Endothelial cell of umbilical vein (primary cell): ENCODE data around the gene MFSD6. TPM values are rescaled to one million over a fixed set of nuclear protein-coding genes. Genes with fewer than 3 reads are reported as not detected.

Experiments
- BruUV-seq: library from RNA; stranded (reverse); fragments of 400-500 nt; replicated peaks from 2 replicates; lab custom pipeline; 2021; lab: Mats Ljungman, UMichigan
- CTCF ChIA-PET: fragments of 300-600, 350-600 bp; sonication (Branson Sonifier 250); formaldehyde crosslinking; loops from one replicate; lab custom pipeline; 2021; ENCODE audit warnings: antibody characterized with exemption, inconsistent platforms; lab: Charles Lee
- POLR2A ChIA-PET: fragments of 300-600, 350-600 bp; sonication (Branson Sonifier 250); formaldehyde crosslinking; loops from one replicate; lab custom pipeline; 2021; ENCODE audit warnings: antibody characterized with exemption, inconsistent platforms; lab: Charles Lee
- DNase-seq: peaks from one replicate; pipeline ENCODE4 v3.0.0-alpha.2; 2011; ENCODE audit warnings: low read depth, low spot score
- FAIRE-seq: peaks from 2 replicates; lab custom pipeline; 2011; peaks lifted over from hg19 to GRCh38; lab: Jason Lieb, UNC
- H2AFZ ChIP-seq: 2 replicates; pipeline ENCODE4 v1.6.0; 2012; ENCODE audit warnings: low read depth, low read length, control low read depth, inconsistent platforms
- H3K27ac ChIP-seq: 2 replicates; pipeline ENCODE4 v1.5.1; 2011; ENCODE audit warnings: low read depth, mild to moderate bottlenecking, control low read depth, low read length, moderate library complexity; ENCODE audit not compliant: insufficient read depth
- H3K27me3 ChIP-seq, 2 experiments: 2 replicates each; pipeline versions ENCODE4 v1.6.0 to v1.6.1; 2011; ENCODE audit warnings: low read length in 2 of 2, mixed read lengths in 1 of 2; ENCODE audit not compliant: control insufficient read depth in 2 of 2, insufficient read depth in 2 of 2
- H3K36me3 ChIP-seq, 2 experiments: 2 replicates in 1 of 2; 3 replicates in 1 of 2; pipeline ENCODE4 v1.5.1; 2011; ENCODE audit warnings: low read length in 2 of 2, mild to moderate bottlenecking in 1 of 2, moderate library complexity in 1 of 2; ENCODE audit not compliant: control insufficient read depth in 2 of 2, insufficient read depth in 2 of 2; ENCODE audit errors: extremely low read depth in 1 of 2
- H3K4me1 ChIP-seq: 3 replicates; pipeline ENCODE4 v1.5.1; 2011; ENCODE audit warnings: mild to moderate bottlenecking, low read length; ENCODE audit not compliant: control insufficient read depth, insufficient read depth; ENCODE audit errors: extremely low read depth
- H3K4me2 ChIP-seq: 2 replicates; pipeline ENCODE4 v1.6.1; 2011; ENCODE audit warnings: low read length, control low read depth, mixed read lengths; ENCODE audit not compliant: insufficient read depth
- H3K4me3 ChIP-seq, 3 experiments: fragments of 200-600 bp in 1 of 3; sonication (generic), shearing (Covaris generic) in 1 of 3; replicated peaks in 1 of 3; 2 replicates each; pipeline ENCODE4 v1.5.1; 2011 to 2016; ENCODE audit warnings: control low read depth in 3 of 3, low read length in 3 of 3, mild to moderate bottlenecking in 2 of 3, inconsistent platforms in 1 of 3, low read depth in 1 of 3, moderate library complexity in 1 of 3; ENCODE audit not compliant: insufficient read depth in 1 of 3
- H3K79me2 ChIP-seq: 2 replicates; pipeline ENCODE4 v1.6.0; 2012; ENCODE audit warnings: low read length, inconsistent platforms; ENCODE audit not compliant: control insufficient read depth, insufficient read depth
- H3K9ac ChIP-seq: replicated peaks from 2 replicates; pipeline ENCODE3; 2011; ENCODE audit warnings: low read length, control low read depth; ENCODE audit not compliant: insufficient read depth; ENCODE audit errors: extremely low read depth
- H3K9me1 ChIP-seq: replicated peaks from 3 replicates; pipeline ENCODE4 v1.6.0; 2011; ENCODE audit warnings: mild to moderate bottlenecking, low read length; ENCODE audit not compliant: control insufficient read depth, insufficient read depth; ENCODE audit errors: extremely low read depth
- H3K9me3 ChIP-seq: replicated peaks from 2 replicates; pipeline ENCODE4 v1.5.1; 2012; ENCODE audit warnings: low read length, inconsistent platforms; ENCODE audit not compliant: control insufficient read depth, insufficient read depth
- H4K20me1 ChIP-seq: replicated peaks from 2 replicates; pipeline ENCODE3; 2011; ENCODE audit warnings: mild to moderate bottlenecking, low read length; ENCODE audit not compliant: control insufficient read depth, insufficient read depth; ENCODE audit errors: extremely low read depth
- CTCF ChIP-seq, 2 donors: IDR thresholded peaks; 1 replicate in 1 of 2; 2 replicates in 1 of 2; pipeline ENCODE4 v1.5.1; 2011; ENCODE audit warnings: low read length in 2 of 2, mild to moderate bottlenecking in 2 of 2, moderate library complexity in 2 of 2, control low read depth in 1 of 2, inconsistent platforms in 1 of 2, low read depth in 1 of 2; ENCODE audit not compliant: insufficient read depth in 1 of 2; ENCODE audit errors: extremely low read depth in 1 of 2
- EZH2 ChIP-seq: IDR thresholded peaks from 2 replicates; pipeline ENCODE4 v1.6.1; 2012; ENCODE audit warnings: borderline replicate concordance, low read depth, mild to moderate bottlenecking, moderate library complexity, low read length, inconsistent platforms; ENCODE audit not compliant: severe bottlenecking
- FOS ChIP-seq: IDR thresholded peaks from 2 replicates; pipeline ENCODE4 v1.6.1; 2011; ENCODE audit warnings: mild to moderate bottlenecking, low read length, moderate library complexity, borderline replicate concordance; ENCODE audit not compliant: insufficient read depth
- GATA2 ChIP-seq: IDR thresholded peaks from 2 replicates; pipeline ENCODE4 v1.7.0; 2011; ENCODE audit warnings: low read depth, mild to moderate bottlenecking, moderate library complexity, mixed read lengths, low read length; ENCODE audit not compliant: insufficient read length, insufficient read depth
- JUN ChIP-seq: IDR thresholded peaks from 2 replicates; pipeline ENCODE4 v1.6.1; 2011; ENCODE audit warnings: borderline replicate concordance, low read depth; ENCODE audit not compliant: insufficient read length, insufficient read depth
- MAX ChIP-seq: IDR thresholded peaks from 2 replicates; pipeline ENCODE4 v1.6.1; 2011; ENCODE audit not compliant: insufficient read depth, insufficient read length
- MYC ChIP-seq: IDR thresholded peaks from one replicate; pipeline ENCODE4 v1.6.1; 2011; ENCODE audit warnings: mild to moderate bottlenecking, low read depth, low read length
- POLR2A ChIP-seq: IDR thresholded peaks from 2 replicates; pipeline ENCODE4 v1.6.1; 2012; ENCODE audit warnings: low read depth, mild to moderate bottlenecking, control low read depth, low read length
- POLR2AphosphoS5 ChIP-seq: IDR thresholded peaks from 2 replicates; pipeline ENCODE4 v1.6.1; 2012; ENCODE audit warnings: low read depth, mild to moderate bottlenecking, control low read depth, low read length, moderate library complexity; ENCODE audit not compliant: insufficient read depth
- dilution Hi-C: fragments of 300-500 bp; cut with MboI; formaldehyde crosslinking; loops from one replicate; pipeline ENCODE4 v1.15.0; 2019; ENCODE audit warnings: low sequenced_read_pairs; ENCODE audit not compliant: extremely low pct_ligation_motif_present
- intact Hi-C: fragments of 100-400 bp; cut with micrococcal nuclease; formaldehyde crosslinking; loops from one replicate; pipeline ENCODE4 v1.10.0; 2022
- polyA plus RNA-seq, 4 experiments: library from polyadenylated mRNA; depleted of rRNA in 3 of 4; stranded (reverse) in 3 of 4; unstranded in 1 of 4; fragments of >200 nt; gene quantifications; 2 replicates each; pipeline versions ENCODE4 v1.2.1 to v1.2.3, GENCODE V29; 2011 to 2012; ENCODE audit warnings: missing spikeins in 1 of 4
- total RNA-seq: library from RNA; stranded (reverse); gene quantifications from 2 replicates; pipeline ENCODE4 v1.2.3, GENCODE V29; 2021

Gene MFSD6
- total and polyA plus RNA-seq, 2 donors (not counting 3 experiments of a cell fraction or from before 2014, with no cell fraction given) = 4.3 to 4.5 TPM

GRCh38 chr2:190432567-190433231 is 24.5 kb downstream of the MFSD6 start:
- Histone ChIP-seq H3K4me2 (no peak overlapping the region), H3K4me3 (no peak overlapping the region), H3K79me2 (no peaks in the 10 kb centered on the region), H3K27me3 (no peaks in the 10 kb centered on the region), H2AFZ (no peak overlapping the region), H3K9me3 (no peaks in the 10 kb centered on the region), H4K20me1 (no peaks in the 10 kb centered on the region), H3K9me1 (no peaks in the 10 kb centered on the region), H3K9ac (no peak overlapping the region), H3K36me3 (no peaks in the 10 kb centered on the region), H3K4me1 (peaks cover 9% of the 10 kb centered on the region), H3K27ac (no peak overlapping the region)
- intact Hi-C loops (no loop called here), dilution Hi-C loops (no loop called here)
- FAIRE-seq (no peak), DNase-seq (no peak)
- ChIA-PET POLR2A (no interaction called here), CTCF (interaction anchor here (0.8 to 1.7 kb wide), 7 partner anchors 9 to 104 kb away, joined by 3 to 5 read pairs (median 4); no protein-coding TSS in a partner anchor)
- no TSS peak for BruUV-seq
- TF ChIP-seq FOS (no peak), POLR2AphosphoS5 (no peak), GATA2 (no peak), EZH2 (no peak), CTCF (IDR thresholded peaks at IDR 0.05; ENCODE audit: extremely low read depth in 1 of 2, insufficient read depth in 1 of 2, low read depth in 1 of 2, low read length in 2 of 2) (no peak), MAX (no peak), MYC (no peak), POLR2A (no peak), JUN (no peak)
